K562 (cell line): ENCODE measurements around the gene SERAC1. TPM values are rescaled to one million over a fixed set of nuclear protein-coding genes. Genes with fewer than 3 reads are reported as not detected.

Experiments used
- ARID3A ChIP-seq: IDR thresholded peaks from 2 replicates; pipeline ENCODE4 v1.6.1; 2012; ENCODE audit warnings: low read depth, low read length, improper control_type of control experiment, borderline replicate concordance
- BACH1 ChIP-seq: fragments of 200-800 bp; sonication (Bioruptor generic); IDR thresholded peaks from 2 replicates; pipeline ENCODE4 v1.6.1; 2016; ENCODE audit warnings: missing genetic modification characterization, missing compliant biosample characterization
- CREB5 ChIP-seq: fragments of 250-450 bp; sonication (Bioruptor Pico); IDR thresholded peaks from 2 replicates; pipeline ENCODE4 v1.5.0; 2020; ENCODE audit warnings: mild to moderate bottlenecking
- DIDO1 ChIP-seq: fragments of 450-650 bp; IDR thresholded peaks from 2 replicates; pipeline ENCODE4 v1.6.1; 2016; ENCODE audit warnings: low read depth, missing biosample characterization, missing genetic modification characterization
- ELF1 ChIP-seq: fragments of 200-800 bp; sonication (Bioruptor generic); IDR thresholded peaks from 2 replicates; pipeline ENCODE4 v1.6.1; 2016; ENCODE audit warnings: missing genetic modification characterization, missing compliant biosample characterization
- MAX ChIP-seq: sonication (generic); formaldehyde crosslinking; IDR thresholded peaks from 2 replicates; pipeline ENCODE4 v1.9.0; 2022; ENCODE audit warnings: mild to moderate bottlenecking, missing genetic modification reagents
- MBD2 ChIP-seq: sonication (generic); IDR thresholded peaks from 2 replicates; pipeline ENCODE4 v1.6.1; 2016; ENCODE audit warnings: low read depth, borderline replicate concordance
- MTA2 ChIP-seq: fragments of 450-650 bp; IDR thresholded peaks from 2 replicates; pipeline ENCODE4 v1.6.1; 2016; ENCODE audit warnings: low read depth
- NFE2 ChIP-seq: IDR thresholded peaks from 2 replicates; pipeline ENCODE4 v1.6.1; 2014; ENCODE audit warnings: antibody characterized with exemption, low read depth
- NR2C2 ChIP-seq, 2 experiments: fragments of 200-800 bp in 1 of 2; sonication (Bioruptor generic) in 1 of 2; sonication (generic) in 1 of 2; formaldehyde crosslinking in 1 of 2; IDR thresholded peaks; 2 replicates each; pipeline versions ENCODE4 v1.6.1 to v1.8.0; 2016 to 2022; ENCODE audit warnings: mild to moderate bottlenecking in 1 of 2, missing compliant biosample characterization in 1 of 2, missing genetic modification characterization in 1 of 2, missing genetic modification reagents in 1 of 2
- PCBP2 ChIP-seq: fragments of 200-400 bp; formaldehyde crosslinking; IDR thresholded peaks from 2 replicates; pipeline ENCODE4 v1.6.1; 2018; ENCODE audit warnings: low read length, low read depth, mild to moderate bottlenecking, moderate library complexity; ENCODE audit not compliant: poor library complexity, severe bottlenecking
- PHF8 ChIP-seq: fragments of 200-600 bp; sonication (generic); IDR thresholded peaks from 2 replicates; pipeline ENCODE4 v1.6.1; 2012; ENCODE audit warnings: mixed run types, mild to moderate bottlenecking, inconsistent platforms, low read length, moderate library complexity, borderline replicate concordance
- PTRF ChIP-seq: fragments of 450-650 bp; IDR thresholded peaks from 2 replicates; pipeline ENCODE4 v1.6.1; 2016; ENCODE audit warnings: mild to moderate bottlenecking, missing genetic modification characterization, missing compliant biosample characterization
- RBM22 ChIP-seq: fragments of 200-400 bp; formaldehyde crosslinking; IDR thresholded peaks from 2 replicates; pipeline ENCODE4 v1.6.1; 2018; ENCODE audit warnings: low read length, low read depth; ENCODE audit not compliant: poor library complexity, severe bottlenecking
- SIRT6 ChIP-seq: IDR thresholded peaks from one replicate; pipeline ENCODE4 v1.6.1; 2012; ENCODE audit warnings: low read depth, mild to moderate bottlenecking, control low read depth, inconsistent platforms, low read length, moderate library complexity
- TAF1 ChIP-seq: IDR thresholded peaks from 2 replicates; pipeline ENCODE4 v1.6.1; 2011; ENCODE audit warnings: mild to moderate bottlenecking, low read length, moderate library complexity; ENCODE audit not compliant: insufficient read depth, control insufficient read depth, severe bottlenecking; ENCODE audit errors: extremely low read depth
- TAF7 ChIP-seq: fragments of 450-650 bp; IDR thresholded peaks from 2 replicates; pipeline ENCODE4 v1.6.1; 2016; ENCODE audit warnings: missing genetic modification characterization, missing compliant biosample characterization
- ZNF121 ChIP-seq: sonication (generic); formaldehyde crosslinking; conservative IDR thresholded peaks from 2 replicates; pipeline ENCODE4 v1.8.0; 2022; ENCODE audit warnings: missing genetic modification reagents
- ZNF212 ChIP-seq: fragments of 450-650 bp; formaldehyde crosslinking; IDR thresholded peaks from 2 replicates; pipeline ENCODE4 v1.4.0; 2020; ENCODE audit warnings: mild to moderate bottlenecking
- ZNF518B ChIP-seq: fragments of 250-450 bp; sonication (Bioruptor Pico); IDR thresholded peaks from 2 replicates; pipeline ENCODE4 v1.5.0; 2021; ENCODE audit warnings: mild to moderate bottlenecking, moderate library complexity
- ZNF696 ChIP-seq: fragments of 250-450 bp; sonication (Bioruptor Pico); conservative IDR thresholded peaks from 2 replicates; pipeline ENCODE4 v1.4.0; 2020; ENCODE audit warnings: mild to moderate bottlenecking, moderate library complexity
- polyA plus RNA-seq, 8 experiments: library from polyadenylated mRNA; depleted of rRNA in 4 of 8; stranded (reverse) in 5 of 8; unstranded in 3 of 8; fragments of >200 nt; fragmentation: Nextera tagmentation in 2 of 8; fragmentation: Illumina TruSeq in 1 of 8; extraction: Ambion mirVana in 2 of 8; extraction: Trizol in 1 of 8; gene quantifications; 2 replicates each; pipeline versions ENCODE4 v1.2.1 to v1.2.3, GENCODE V29; 2011 to 2014; ENCODE audit warnings: inconsistent platforms in 1 of 8, missing spikeins in 1 of 8
- total RNA-seq, 7 experiments: library from RNA; depleted of rRNA in 6 of 7; stranded (reverse); fragments of >200 nt in 6 of 7; fragmentation: Illumina TruSeq in 2 of 7; extraction: Trizol in 2 of 7; gene quantifications; 2 replicates each; pipeline versions ENCODE4 v1.2.1 to v1.2.3, GENCODE V29; 2011 to 2021; ENCODE audit warnings: low replicate concordance in 1 of 7

SERAC1 gene
- total and polyA plus RNA-seq, 9 of the 15 experiments (the other 6 are each of a cell fraction or from before 2014, with no cell fraction given): 1.8 to 6.2 (median 2.8) TPM

- no peak for TF ChIP-seq DIDO1
- TF ChIP-seq PCBP2: no peak
- no peak for TF ChIP-seq BACH1 (tag)
- peak; percentile 79 for TF ChIP-seq ZNF121 (CRISPR knock-in tag)
- TF ChIP-seq ZNF696 (CRISPR knock-in tag): no peak
- no peak for TF ChIP-seq PHF8
- no peak for TF ChIP-seq SIRT6
- no peak for TF ChIP-seq MAX (CRISPR knock-in tag)
- TF ChIP-seq MTA2: no peak
- no peak for TF ChIP-seq PTRF (tag)
- TF ChIP-seq TAF7 (tag): no peak
- no peak for TF ChIP-seq NR2C2 (CRISPR knock-in tag; IDR thresholded peaks at IDR 0.05)
- TF ChIP-seq NR2C2 (tag; IDR thresholded peaks at IDR 0.05): no peak
- no peak for TF ChIP-seq ZNF518B (CRISPR knock-in tag)
- peak; percentile 94 for TF ChIP-seq ARID3A
- no peak for TF ChIP-seq ZNF212
- no peak for TF ChIP-seq CREB5
- TF ChIP-seq NFE2: no peak
- TF ChIP-seq ELF1 (tag): no peak
- TF ChIP-seq TAF1: no peak
- no peak for TF ChIP-seq RBM22
- no peak for TF ChIP-seq MBD2
Measured at GRCh38 chr6:158213925-158214674, 46.0 kb upstream of the SERAC1 start (continued).
